Keratinocyte (primary cell): ENCODE results near the gene APLF. TPM values are rescaled to one million over a fixed set of nuclear protein-coding genes. Genes with fewer than 3 reads are reported as not detected.

ENCODE experiments used
- DNase-seq: peaks from one replicate; pipeline ENCODE4 v3.0.0-alpha.2; 2011; ENCODE audit warnings: low read depth, missing footprints, low spot score
- FAIRE-seq: peaks from 2 replicates; lab custom pipeline; 2011; peaks lifted over from hg19 to GRCh38; lab: Jason Lieb, UNC
- H2AFZ ChIP-seq: 2 replicates; pipeline ENCODE4 v1.6.0; 2012; ENCODE audit warnings: low read length, control low read depth, inconsistent platforms; ENCODE audit not compliant: control insufficient read depth
- H3K27ac ChIP-seq: 2 replicates; pipeline ENCODE4 v1.5.1; 2011; ENCODE audit warnings: low read length; ENCODE audit not compliant: control insufficient read depth, insufficient read depth
- H3K27me3 ChIP-seq: 3 replicates; pipeline ENCODE4 v1.6.0; 2011; ENCODE audit warnings: low read length; ENCODE audit not compliant: control insufficient read depth, insufficient read depth; ENCODE audit errors: extremely low read depth
- H3K36me3 ChIP-seq, 2 experiments: 2 replicates in 1 of 2; 3 replicates in 1 of 2; pipeline ENCODE4 v1.5.1; 2011; ENCODE audit warnings: low read length in 2 of 2, mild to moderate bottlenecking in 1 of 2; ENCODE audit not compliant: control insufficient read depth in 2 of 2, insufficient read depth in 2 of 2; ENCODE audit errors: extremely low read depth in 1 of 2
- H3K4me1 ChIP-seq: 3 replicates; pipeline ENCODE4 v1.5.1; 2011; ENCODE audit warnings: low read length; ENCODE audit not compliant: control insufficient read depth, insufficient read depth; ENCODE audit errors: extremely low read depth
- H3K4me2 ChIP-seq: 3 replicates; pipeline ENCODE4 v1.6.0; 2011; ENCODE audit warnings: low read depth, low read length; ENCODE audit not compliant: control insufficient read depth, insufficient read depth; ENCODE audit errors: extremely low read depth
- H3K4me3 ChIP-seq, 3 experiments: fragments of 200-600 bp in 1 of 3; sonication (generic) in 1 of 3; 2 replicates in 2 of 3; 3 replicates in 1 of 3; pipeline ENCODE4 v1.5.1; 2011 to 2016; ENCODE audit warnings: low read length in 3 of 3, mild to moderate bottlenecking in 3 of 3, control low read depth in 2 of 3, inconsistent platforms in 1 of 3, low read depth in 1 of 3, mixed read lengths in 1 of 3, mixed run types in 1 of 3, moderate library complexity in 1 of 3; ENCODE audit not compliant: control insufficient read depth in 2 of 3, insufficient read depth in 2 of 3; ENCODE audit errors: extremely low read depth in 1 of 3
- H3K79me2 ChIP-seq: 2 replicates; pipeline ENCODE4 v1.6.0; 2012; ENCODE audit warnings: low read length; ENCODE audit not compliant: control insufficient read depth, insufficient read depth
- H3K9ac ChIP-seq: 3 replicates; pipeline ENCODE4 v1.6.0; 2011; ENCODE audit warnings: low read length; ENCODE audit not compliant: control insufficient read depth, insufficient read depth; ENCODE audit errors: extremely low read depth
- H3K9me1 ChIP-seq: 3 replicates; pipeline ENCODE4 v1.6.0; 2011; ENCODE audit warnings: low read length; ENCODE audit not compliant: control insufficient read depth, insufficient read depth; ENCODE audit errors: extremely low read depth
- H3K9me3 ChIP-seq: 2 replicates; pipeline ENCODE4 v1.5.1; 2012; ENCODE audit warnings: low read depth, low read length; ENCODE audit not compliant: control insufficient read depth
- H4K20me1 ChIP-seq: 3 replicates; pipeline ENCODE4 v1.6.0; 2011; ENCODE audit warnings: low read length; ENCODE audit not compliant: control insufficient read depth, insufficient read depth; ENCODE audit errors: extremely low read depth
- EZH2 ChIP-seq: IDR thresholded peaks from one replicate; pipeline ENCODE4 v1.6.1; 2012; ENCODE audit warnings: inconsistent platforms, mild to moderate bottlenecking, low read length, moderate library complexity
- dilution Hi-C: fragments of 300-500 bp; cut with MboI; formaldehyde crosslinking; loops from one replicate; pipeline ENCODE4 v1.7.0; 2020; ENCODE audit warnings: low sequenced_read_pairs; ENCODE audit not compliant: extremely low pct_ligation_motif_present
- polyA plus RNA-seq, 5 experiments: library from polyadenylated mRNA; depleted of rRNA in 3 of 5; stranded (reverse) in 3 of 5; stranded (forward) in 1 of 5; unstranded in 1 of 5; fragments of >200 nt; gene quantifications; 1 replicate in 1 of 5; 2 replicates in 3 of 5; 3 replicates in 1 of 5; pipeline versions ENCODE4 v1.2.1 to v1.2.3, GENCODE V29; 2011 to 2012; ENCODE audit warnings: missing spikeins in 2 of 5, low read depth in 1 of 5, low replicate concordance in 1 of 5
- TF ChIP-seq, protein P1 (sequence below), 3 experiments: IDR thresholded peaks in 1 of 3; conservative IDR thresholded peaks in 1 of 3; optimal IDR thresholded peaks in 1 of 3; 2 replicates in 2 of 3; 3 replicates in 1 of 3; pipeline versions ENCODE3 to v1.5.1; 2011; ENCODE audit warnings: low read length in 3 of 3, mild to moderate bottlenecking in 3 of 3, moderate library complexity in 2 of 3, control low read depth in 1 of 3, inconsistent platforms in 1 of 3; ENCODE audit not compliant: insufficient read depth in 2 of 3; ENCODE audit errors: extremely low read depth in 1 of 3

APLF gene
- polyA plus RNA-seq, 1 donor (not counting 4 experiments of a cell fraction or from before 2014, with no cell fraction given) = 3.0 TPM

DNA sequence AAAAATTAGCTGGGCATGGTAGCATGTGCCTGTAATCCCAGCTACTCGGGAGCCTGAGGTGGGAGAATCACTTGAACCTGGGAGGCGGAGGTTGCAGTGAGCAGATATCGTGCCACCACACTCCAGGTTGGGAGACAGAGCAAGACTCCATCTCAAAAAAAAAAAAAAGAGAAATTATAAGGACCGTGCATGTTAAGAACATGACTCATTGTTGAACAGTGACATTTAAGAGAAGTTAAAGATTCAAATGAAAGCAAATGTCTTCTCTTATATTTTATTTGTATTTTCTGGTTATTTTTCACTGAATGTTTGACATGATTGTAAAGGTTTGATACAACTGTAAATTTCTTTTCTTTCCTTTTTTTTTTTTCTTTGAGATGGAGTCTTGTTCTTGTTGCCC, 69.6 kb downstream of the APLF start:
- H3K4me1 ChIP-seq = no peaks in the 10 kb centered on the region
- H3K36me3 ChIP-seq = no peaks in the 10 kb centered on the region
- H3K27ac ChIP-seq = no peak overlapping the region
- H3K9ac ChIP-seq = no peak overlapping the region
- H3K4me3 ChIP-seq = no peak overlapping the region
- DNase-seq = no peak
- no peaks in the 10 kb centered on the region for H4K20me1 ChIP-seq
- H3K79me2 ChIP-seq = no peaks in the 10 kb centered on the region
- H2AFZ ChIP-seq = no peak overlapping the region
- H3K27me3 ChIP-seq = no peaks in the 10 kb centered on the region
- H3K9me1 ChIP-seq = no peaks in the 10 kb centered on the region
- TF ChIP-seq EZH2 = no peak
- TF ChIP-seq, protein P1, sequence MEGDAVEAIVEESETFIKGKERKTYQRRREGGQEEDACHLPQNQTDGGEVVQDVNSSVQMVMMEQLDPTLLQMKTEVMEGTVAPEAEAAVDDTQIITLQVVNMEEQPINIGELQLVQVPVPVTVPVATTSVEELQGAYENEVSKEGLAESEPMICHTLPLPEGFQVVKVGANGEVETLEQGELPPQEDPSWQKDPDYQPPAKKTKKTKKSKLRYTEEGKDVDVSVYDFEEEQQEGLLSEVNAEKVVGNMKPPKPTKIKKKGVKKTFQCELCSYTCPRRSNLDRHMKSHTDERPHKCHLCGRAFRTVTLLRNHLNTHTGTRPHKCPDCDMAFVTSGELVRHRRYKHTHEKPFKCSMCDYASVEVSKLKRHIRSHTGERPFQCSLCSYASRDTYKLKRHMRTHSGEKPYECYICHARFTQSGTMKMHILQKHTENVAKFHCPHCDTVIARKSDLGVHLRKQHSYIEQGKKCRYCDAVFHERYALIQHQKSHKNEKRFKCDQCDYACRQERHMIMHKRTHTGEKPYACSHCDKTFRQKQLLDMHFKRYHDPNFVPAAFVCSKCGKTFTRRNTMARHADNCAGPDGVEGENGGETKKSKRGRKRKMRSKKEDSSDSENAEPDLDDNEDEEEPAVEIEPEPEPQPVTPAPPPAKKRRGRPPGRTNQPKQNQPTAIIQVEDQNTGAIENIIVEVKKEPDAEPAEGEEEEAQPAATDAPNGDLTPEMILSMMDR (optimal IDR thresholded peaks at IDR 0.05 in 1 of 3, IDR thresholded peaks at IDR 0.05 in 1 of 3, conservative IDR thresholded peaks at IDR 0.05 in 1 of 3; ENCODE audit: extremely low read depth in 1 of 3, insufficient read depth in 2 of 3, low read length in 3 of 3) = no peak
- H3K9me3 ChIP-seq = no peaks in the 10 kb centered on the region
- dilution Hi-C loops = no loop called here
- no peak overlapping the region for H3K4me2 ChIP-seq
- FAIRE-seq = no peak

DNA sequence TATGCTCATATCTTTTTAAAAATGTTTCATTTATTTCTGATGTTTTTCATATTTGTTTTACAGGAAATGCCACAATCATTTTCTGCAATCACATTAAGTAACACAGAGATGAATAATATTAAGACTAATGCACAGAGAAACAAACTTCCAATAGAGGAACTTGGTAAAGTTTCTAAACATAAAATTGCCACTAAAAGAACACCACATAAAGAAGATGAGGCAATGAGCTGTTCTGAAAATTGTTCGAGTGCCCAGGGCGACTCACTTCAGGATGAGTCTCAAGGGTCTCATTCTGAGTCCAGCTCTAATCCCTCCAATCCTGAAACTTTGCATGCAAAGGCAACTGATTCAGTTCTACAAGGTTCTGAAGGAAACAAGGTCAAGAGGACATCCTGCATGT, 70.4 kb downstream of the APLF start:
- Histone ChIP-seq H3K36me3 (no peaks in the 10 kb centered on the region), H3K79me2 (no peaks in the 10 kb centered on the region), H3K4me3 (no peak overlapping the region), H3K4me2 (no peak overlapping the region), H3K27ac (no peak overlapping the region), H3K4me1 (no peaks in the 10 kb centered on the region), H3K9me3 (no peaks in the 10 kb centered on the region), H3K9ac (no peak overlapping the region), H3K27me3 (no peaks in the 10 kb centered on the region), H2AFZ (no peak overlapping the region), H4K20me1 (no peaks in the 10 kb centered on the region), H3K9me1 (no peaks in the 10 kb centered on the region)
- TF ChIP-seq, protein P1 (optimal IDR thresholded peaks at IDR 0.05 in 1 of 3, IDR thresholded peaks at IDR 0.05 in 1 of 3, conservative IDR thresholded peaks at IDR 0.05 in 1 of 3; ENCODE audit: extremely low read depth in 1 of 3, insufficient read depth in 2 of 3, low read length in 3 of 3) = no peak
- TF ChIP-seq EZH2 = no peak
- no peak for DNase-seq
- dilution Hi-C loops = no loop called here
- FAIRE-seq = no peak
